GM12874 (cell line): ENCODE data around the gene SWAP70.

Experiments used
- CTCF ChIP-seq: IDR thresholded peaks from 2 replicates; pipeline ENCODE4 v1.5.1; 2011; ENCODE audit warnings: low read depth, mild to moderate bottlenecking, control low read depth, low read length, moderate library complexity; ENCODE audit not compliant: insufficient read depth

SWAP70 gene

GRCh38 chr11:9728058-9728457, 64.2 kb downstream of the SWAP70 start:
- TF ChIP-seq CTCF, result no peak

DNA sequence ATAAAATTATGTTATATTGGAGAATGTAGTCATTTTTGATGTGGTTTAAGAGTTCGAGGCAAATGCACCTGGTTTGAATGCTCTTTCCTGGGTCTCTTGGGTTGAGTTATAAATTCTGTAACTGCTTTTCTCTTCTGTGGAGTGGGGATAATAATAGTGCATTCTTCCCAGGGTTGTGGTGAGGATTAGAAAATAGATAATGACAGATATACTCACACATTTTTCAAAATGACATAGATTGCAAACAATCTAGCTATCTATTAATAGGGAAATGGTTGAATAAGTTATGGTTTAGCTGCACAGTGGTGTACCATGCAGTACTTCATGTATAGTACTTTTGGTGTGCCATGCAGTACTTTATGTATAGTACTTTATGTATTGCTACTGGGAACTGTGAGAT, 67.4 kb downstream of the SWAP70 start:
- TF ChIP-seq CTCF, result no peak

DNA sequence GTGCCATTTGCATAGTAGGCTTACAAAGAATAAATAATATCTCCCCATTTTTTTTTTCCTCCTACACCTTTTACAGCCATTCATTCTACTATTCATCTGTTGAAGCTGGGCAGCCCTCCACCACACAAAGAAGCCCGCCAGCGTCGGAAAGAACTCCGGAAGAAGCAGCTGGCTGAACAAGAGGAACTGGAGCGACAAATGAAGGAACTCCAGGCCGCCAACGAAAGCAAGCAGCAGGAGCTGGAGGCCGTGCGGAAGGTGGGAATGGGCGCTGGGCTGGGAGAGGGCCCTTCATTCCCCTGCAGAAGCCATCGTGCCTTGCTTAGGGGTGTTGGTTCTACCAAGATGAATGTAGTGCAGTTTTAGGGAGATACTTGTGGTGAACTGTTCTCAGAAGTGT, 68.6 kb downstream of the SWAP70 start:
- TF ChIP-seq CTCF, result no peak

GRCh38 chr11:9733212-9733611, 69.3 kb downstream of the SWAP70 start:
- TF ChIP-seq CTCF, result no peak

DNA sequence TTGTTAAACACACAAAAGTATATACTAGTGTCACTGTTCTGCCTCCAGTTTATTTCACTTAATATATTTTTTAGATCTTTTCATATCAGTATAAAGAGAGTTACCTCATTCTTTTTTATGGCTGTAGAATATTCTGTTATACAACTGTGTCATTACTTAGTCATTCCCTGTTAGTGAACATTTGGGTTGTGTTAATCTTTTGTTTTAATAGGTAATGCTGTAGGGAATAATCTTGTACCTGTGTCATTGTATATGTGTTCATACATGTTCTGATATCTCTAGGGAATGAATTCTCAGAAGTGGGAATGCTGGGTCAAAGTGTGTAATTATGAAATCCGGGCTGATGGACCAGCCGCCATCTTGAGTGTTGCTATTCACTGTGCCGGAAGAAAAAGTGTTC, 71.4 kb downstream of the SWAP70 start:
- no peak for TF ChIP-seq CTCF

- TF ChIP-seq CTCF, result no peak
Measured at GRCh38 chr11:9735919-9736318, 72.0 kb downstream of the SWAP70 start.

DNA sequence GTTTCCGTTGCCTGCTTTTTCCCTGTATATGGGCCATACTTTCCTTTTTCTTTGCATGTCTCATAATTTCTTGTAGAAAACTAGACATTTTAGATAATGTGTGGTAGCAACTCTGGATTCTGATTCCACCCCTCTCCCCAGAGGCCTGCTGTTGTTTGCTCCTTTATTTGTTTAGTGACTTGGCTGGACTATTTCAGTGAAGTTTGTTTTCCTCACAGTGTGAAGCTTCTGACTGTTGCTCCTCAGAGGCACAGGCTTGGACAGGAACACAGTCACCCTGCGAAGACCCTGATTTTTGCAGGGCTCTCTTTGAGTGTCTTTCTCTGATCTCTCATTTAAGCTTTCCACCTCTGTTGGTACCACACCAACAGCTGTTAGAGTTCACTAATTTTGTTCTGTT, 72.5 kb downstream of the SWAP70 start:
- TF ChIP-seq CTCF, result no peak

GRCh38 chr11:9738116-9738515, 74.2 kb downstream of the SWAP70 start:
- TF ChIP-seq CTCF, result no peak
